ENCODE data around the gene TMEM220.

DNA sequence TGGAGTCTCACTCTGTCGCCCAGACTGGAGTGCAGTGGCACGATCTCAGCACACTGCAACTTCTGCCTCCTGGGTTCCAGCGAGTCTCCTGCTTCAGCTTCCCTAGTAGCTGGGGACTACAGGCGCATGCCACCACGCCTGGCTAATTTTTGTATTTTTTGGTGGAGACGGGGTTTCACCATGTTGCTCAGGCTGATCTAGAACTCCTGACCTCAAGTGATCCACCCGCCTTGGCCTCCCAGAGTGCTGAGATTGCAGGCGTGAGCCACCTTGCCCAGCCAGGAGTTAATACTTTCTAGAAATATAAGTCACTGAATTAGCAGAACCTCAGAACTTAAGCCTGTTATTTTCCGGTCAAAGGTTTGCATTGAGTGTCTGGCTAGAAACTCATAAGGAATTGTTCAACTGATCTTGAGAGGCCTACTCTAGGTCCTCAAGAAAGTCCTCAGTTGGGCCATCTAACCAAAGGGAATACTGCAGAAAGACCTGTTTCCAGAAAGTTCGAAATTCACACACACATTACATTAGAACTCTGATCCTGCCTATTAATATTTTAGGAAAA lies 1.4 kb downstream of the TMEM220 start:
- TF ChIP-seq CTCF (IDR thresholded peaks at IDR 0.05) = no peak
- no peak for TF ChIP-seq POLR2A (IDR thresholded peaks at IDR 0.05)

All from esophagus squamous epithelium (tissue), 4 donors.